Fibroblast of pulmonary artery (primary cell): ENCODE data around the gene ARL10.

Experiments used
- DNase-seq: peaks from one replicate; pipeline ENCODE4 v3.0.0-alpha.2; 2010; ENCODE audit warnings: low read depth
- H3K4me3 ChIP-seq: replicated peaks from 2 replicates; pipeline ENCODE4 v1.5.1; 2011; ENCODE audit warnings: low read depth, mild to moderate bottlenecking, control low read depth, low read length, moderate library complexity
- CTCF ChIP-seq: IDR thresholded peaks from 2 replicates; pipeline ENCODE4 v1.5.1; 2011; ENCODE audit warnings: mild to moderate bottlenecking, control low read depth, low read length, inconsistent platforms; ENCODE audit errors: missing control alignments

Gene ARL10

GRCh38 chr5:176371621-176372539 is 6.6 kb downstream of the ARL10 start:
- DNase-seq = peak; percentile 10

DNA sequence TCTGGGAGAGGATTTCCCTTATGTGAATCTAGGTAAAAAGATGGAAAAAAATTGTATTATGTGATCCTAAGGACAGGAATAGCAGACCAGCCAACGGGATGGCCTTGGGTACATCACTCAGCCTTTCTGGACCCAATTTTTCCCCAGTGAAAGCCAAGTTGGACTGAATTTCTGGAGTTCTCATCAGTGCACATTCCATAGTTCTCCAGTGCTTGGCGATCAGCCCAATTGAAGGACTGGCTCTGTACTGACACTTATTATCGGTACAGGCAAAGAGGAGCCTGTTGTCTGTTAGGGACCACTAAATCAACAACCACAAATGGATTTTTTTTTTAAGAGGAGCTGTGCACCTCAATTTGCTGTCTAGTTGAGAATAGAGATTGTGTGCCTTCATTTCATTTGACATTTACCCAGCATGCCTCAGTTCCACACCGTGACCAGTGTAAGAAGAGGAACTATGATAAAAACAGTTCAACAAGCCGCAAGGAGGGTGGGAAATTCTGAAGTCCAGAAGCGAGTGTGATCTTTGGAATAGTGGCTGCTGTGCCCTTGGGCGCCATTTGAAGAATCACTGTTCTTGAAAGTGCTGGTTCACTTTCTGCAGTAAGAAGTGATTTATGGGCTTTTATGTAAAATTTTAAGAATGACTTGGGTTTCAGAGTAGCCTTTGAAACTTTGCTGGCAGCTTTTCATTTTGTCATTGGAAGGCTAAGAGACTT is 8.0 kb downstream of the ARL10 start:
- no peak for TF ChIP-seq CTCF
- H3K4me3 ChIP-seq = no peak overlapping the region
- DNase-seq = peak; percentile 14

More at GRCh38 chr5:176371621-176372539, 6.6 kb downstream of the ARL10 start:
- no peak for TF ChIP-seq CTCF
- H3K4me3 ChIP-seq = no peak overlapping the region

DNA sequence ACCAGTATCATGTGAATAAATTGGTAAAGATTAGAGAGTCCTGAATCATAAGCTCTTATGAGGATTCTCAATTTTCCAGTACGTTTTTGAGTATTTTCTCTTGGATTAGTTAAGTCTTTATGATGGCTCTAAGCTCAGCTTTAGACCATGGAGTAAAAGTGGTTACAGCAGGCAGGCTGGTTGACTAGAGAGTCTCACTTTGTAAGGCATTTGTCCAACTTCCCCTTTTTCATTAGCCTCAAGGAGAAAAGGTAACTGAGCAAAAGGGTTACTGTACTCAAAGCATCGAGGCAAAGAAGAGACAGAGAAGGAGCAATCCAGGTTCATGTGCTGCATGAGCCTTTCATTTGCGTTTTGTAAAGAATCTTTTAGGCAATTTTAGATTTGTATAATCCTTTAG is 14.6 kb downstream of the ARL10 start:
- TF ChIP-seq CTCF = no peak
- no peak overlapping the region for H3K4me3 ChIP-seq
- DNase-seq = no peak

GRCh38 chr5:176381423-176381822 is 16.1 kb downstream of the ARL10 start:
- DNase-seq = no peak
- no peak for TF ChIP-seq CTCF
- H3K4me3 ChIP-seq = no peak overlapping the region

GRCh38 chr5:176381979-176382378 is 16.7 kb downstream of the ARL10 start:
- no peak for TF ChIP-seq CTCF
- H3K4me3 ChIP-seq = no peak overlapping the region
- DNase-seq = no peak

DNA sequence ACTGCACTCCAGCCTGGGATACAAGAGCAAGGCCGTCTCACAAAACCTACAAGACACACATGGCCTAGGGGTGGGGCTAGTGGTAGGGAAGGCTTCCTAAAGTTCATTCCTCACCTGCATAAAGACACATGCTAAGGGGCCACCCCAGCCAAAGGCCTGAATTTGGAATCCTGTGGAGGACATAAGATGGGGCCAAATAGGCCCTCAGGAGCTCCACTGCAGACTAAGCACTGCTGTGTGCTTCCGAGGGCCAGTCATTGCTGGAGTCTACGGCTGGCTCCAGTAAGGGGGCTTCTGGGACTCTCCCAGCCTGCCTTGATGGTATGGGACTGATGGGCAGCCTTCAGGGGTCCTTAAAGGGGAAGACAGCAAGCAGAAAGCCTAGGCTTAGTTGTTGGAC is 17.4 kb downstream of the ARL10 start:
- no peak for DNase-seq
- no peak for TF ChIP-seq CTCF
- H3K4me3 ChIP-seq = no peak overlapping the region
